Astrocyte of the spinal cord (primary cell): ENCODE measurements around the gene NOX4.
"Not testable (repeated sequence)": the region's sequence is repeated elsewhere in the genome, so short reads cannot be mapped to it uniquely, and the experiment has no call there.

Source experiments
- DNase-seq: peaks from one replicate; pipeline ENCODE4 v3.0.0; 2011; ENCODE audit warnings: low read depth, low spot score
- H3K4me3 ChIP-seq: 2 replicates; pipeline ENCODE4 v1.5.1; 2011; ENCODE audit warnings: low read depth, mild to moderate bottlenecking, low read length, moderate library complexity
- CTCF ChIP-seq: IDR thresholded peaks from 2 replicates; pipeline ENCODE4 v1.5.1; 2012; ENCODE audit warnings: low read depth, mild to moderate bottlenecking, low read length, inconsistent platforms
- in situ Hi-C: cut with HindIII; loops from 2 replicates; pipeline ENCODE4 v1.10.0; 2017; ENCODE audit warnings: low sequenced_read_pairs

The NOX4 gene

GRCh38 chr11:89281032-89281677 is 210.0 kb downstream of the NOX4 start:
- H3K4me3 ChIP-seq, in situ Hi-C loops: not testable (repeated sequence)

GRCh38 chr11:89279176-89279575 is 212.0 kb downstream of the NOX4 start:
- no peak overlapping the region for H3K4me3 ChIP-seq
- no peak for DNase-seq
- no peak for TF ChIP-seq CTCF
- in situ Hi-C loops = no loop called here

More at GRCh38 chr11:89281032-89281677, 210.0 kb downstream of the NOX4 start:
- DNase-seq = not testable (repeated sequence)

DNA sequence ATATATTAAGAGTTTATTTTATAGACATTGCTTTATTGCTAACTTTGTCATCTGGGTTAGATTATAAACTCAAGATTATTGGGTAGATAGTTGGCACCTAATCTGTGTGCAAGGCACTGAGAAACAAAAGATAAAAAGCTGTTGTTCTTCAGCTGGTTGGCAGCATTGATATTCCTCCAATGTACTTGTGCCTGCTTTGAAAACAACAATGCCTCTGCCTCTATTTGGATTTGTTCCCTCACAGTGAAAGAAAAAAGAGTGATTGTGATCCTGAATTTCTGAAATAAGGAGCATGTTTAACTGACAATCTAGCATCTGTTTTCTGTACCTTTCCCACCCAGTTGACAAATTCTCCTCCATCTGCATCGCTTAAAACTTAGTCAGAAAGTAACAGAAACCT is 215.2 kb downstream of the NOX4 start:
- in situ Hi-C loops = no loop called here
- no peak overlapping the region for H3K4me3 ChIP-seq
- TF ChIP-seq CTCF = no peak
- DNase-seq = no peak
